PC-3 (cell line): ENCODE results near the gene TMEM30B.

Experiments
- EZH2 ChIP-seq: fragments of 300-600 bp; sonication (generic); IDR thresholded peaks from one replicate; pipeline ENCODE4 v1.6.1; 2017; ENCODE audit warnings: antibody characterized with exemption, mild to moderate bottlenecking, low read length; ENCODE audit not compliant: unreplicated experiment
- TF ChIP-seq, protein P1 (sequence below): fragments of 300-600 bp; sonication (generic); conservative IDR thresholded peaks from 2 replicates; pipeline ENCODE4 v1.5.1; 2017; ENCODE audit warnings: antibody characterized with exemption, low read depth, mild to moderate bottlenecking, low read length

DNA sequence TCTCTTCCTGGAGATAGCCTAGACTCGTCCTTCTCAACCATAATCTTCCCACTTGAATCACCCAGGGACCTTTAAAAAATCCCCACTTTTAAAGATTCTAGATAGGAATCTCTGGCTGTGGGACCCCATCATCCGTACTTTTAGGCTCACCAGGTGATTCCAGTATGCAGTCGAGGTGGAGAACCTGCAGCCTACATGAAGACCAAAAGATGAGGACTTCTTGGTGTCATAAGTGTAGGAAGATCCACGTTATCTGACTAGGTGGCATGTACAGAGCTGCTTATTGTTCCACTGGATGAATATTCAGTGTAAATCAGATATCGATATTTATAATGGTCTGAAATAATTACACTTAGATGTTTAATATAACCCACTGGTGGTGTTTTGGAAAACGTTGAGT lies 42.8 kb upstream of the TMEM30B start:
- TF ChIP-seq, protein P1, sequence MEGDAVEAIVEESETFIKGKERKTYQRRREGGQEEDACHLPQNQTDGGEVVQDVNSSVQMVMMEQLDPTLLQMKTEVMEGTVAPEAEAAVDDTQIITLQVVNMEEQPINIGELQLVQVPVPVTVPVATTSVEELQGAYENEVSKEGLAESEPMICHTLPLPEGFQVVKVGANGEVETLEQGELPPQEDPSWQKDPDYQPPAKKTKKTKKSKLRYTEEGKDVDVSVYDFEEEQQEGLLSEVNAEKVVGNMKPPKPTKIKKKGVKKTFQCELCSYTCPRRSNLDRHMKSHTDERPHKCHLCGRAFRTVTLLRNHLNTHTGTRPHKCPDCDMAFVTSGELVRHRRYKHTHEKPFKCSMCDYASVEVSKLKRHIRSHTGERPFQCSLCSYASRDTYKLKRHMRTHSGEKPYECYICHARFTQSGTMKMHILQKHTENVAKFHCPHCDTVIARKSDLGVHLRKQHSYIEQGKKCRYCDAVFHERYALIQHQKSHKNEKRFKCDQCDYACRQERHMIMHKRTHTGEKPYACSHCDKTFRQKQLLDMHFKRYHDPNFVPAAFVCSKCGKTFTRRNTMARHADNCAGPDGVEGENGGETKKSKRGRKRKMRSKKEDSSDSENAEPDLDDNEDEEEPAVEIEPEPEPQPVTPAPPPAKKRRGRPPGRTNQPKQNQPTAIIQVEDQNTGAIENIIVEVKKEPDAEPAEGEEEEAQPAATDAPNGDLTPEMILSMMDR, result no peak
- TF ChIP-seq EZH2, result no peak
